ENCODE results near the gene EHMT2. TPM values are rescaled to one million over a fixed set of nuclear protein-coding genes. Genes with fewer than 3 reads are reported as not detected.

Gene EHMT2
- total RNA-seq, 1 donor from 2014 or later, result 39.5 TPM

DNA sequence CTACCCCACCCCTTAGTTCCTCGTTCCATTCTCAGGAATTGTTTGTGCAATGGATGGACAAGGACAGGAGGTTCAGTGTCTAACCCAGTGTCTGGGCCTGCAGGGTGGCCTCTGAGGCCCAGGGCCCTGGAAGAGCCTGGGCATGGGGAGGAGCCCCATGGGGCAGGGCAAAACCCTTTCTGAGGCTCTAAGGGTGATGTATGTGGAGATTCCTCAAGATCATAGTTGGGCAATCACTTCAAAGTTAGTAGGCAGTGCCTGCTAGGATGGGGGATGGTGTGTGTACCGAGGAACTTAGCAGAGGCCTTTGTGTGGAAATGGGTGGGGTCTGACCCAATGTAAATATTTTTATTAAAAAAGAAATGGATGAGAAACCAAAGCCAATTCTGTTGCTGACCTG lies 23.3 kb upstream of the EHMT2 start:
- intact Hi-C loops (cut with DNase I), result no loop called here
- DNase-seq (ENCODE audit: low spot score in 2 of 2), result no peak
- no peaks in the 10 kb centered on the region for H3K27me3 ChIP-seq
- H3K4me1 ChIP-seq, result no peaks in the 10 kb centered on the region
- TF ChIP-seq, protein P1, sequence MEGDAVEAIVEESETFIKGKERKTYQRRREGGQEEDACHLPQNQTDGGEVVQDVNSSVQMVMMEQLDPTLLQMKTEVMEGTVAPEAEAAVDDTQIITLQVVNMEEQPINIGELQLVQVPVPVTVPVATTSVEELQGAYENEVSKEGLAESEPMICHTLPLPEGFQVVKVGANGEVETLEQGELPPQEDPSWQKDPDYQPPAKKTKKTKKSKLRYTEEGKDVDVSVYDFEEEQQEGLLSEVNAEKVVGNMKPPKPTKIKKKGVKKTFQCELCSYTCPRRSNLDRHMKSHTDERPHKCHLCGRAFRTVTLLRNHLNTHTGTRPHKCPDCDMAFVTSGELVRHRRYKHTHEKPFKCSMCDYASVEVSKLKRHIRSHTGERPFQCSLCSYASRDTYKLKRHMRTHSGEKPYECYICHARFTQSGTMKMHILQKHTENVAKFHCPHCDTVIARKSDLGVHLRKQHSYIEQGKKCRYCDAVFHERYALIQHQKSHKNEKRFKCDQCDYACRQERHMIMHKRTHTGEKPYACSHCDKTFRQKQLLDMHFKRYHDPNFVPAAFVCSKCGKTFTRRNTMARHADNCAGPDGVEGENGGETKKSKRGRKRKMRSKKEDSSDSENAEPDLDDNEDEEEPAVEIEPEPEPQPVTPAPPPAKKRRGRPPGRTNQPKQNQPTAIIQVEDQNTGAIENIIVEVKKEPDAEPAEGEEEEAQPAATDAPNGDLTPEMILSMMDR (IDR thresholded peaks at IDR 0.05), result no peak
- no peaks in the 10 kb centered on the region for H3K36me3 ChIP-seq
- H3K9me3 ChIP-seq, result no peaks in the 10 kb centered on the region
- no peak overlapping the region for H3K27ac ChIP-seq
- H3K4me3 ChIP-seq, result no peak overlapping the region

DNA sequence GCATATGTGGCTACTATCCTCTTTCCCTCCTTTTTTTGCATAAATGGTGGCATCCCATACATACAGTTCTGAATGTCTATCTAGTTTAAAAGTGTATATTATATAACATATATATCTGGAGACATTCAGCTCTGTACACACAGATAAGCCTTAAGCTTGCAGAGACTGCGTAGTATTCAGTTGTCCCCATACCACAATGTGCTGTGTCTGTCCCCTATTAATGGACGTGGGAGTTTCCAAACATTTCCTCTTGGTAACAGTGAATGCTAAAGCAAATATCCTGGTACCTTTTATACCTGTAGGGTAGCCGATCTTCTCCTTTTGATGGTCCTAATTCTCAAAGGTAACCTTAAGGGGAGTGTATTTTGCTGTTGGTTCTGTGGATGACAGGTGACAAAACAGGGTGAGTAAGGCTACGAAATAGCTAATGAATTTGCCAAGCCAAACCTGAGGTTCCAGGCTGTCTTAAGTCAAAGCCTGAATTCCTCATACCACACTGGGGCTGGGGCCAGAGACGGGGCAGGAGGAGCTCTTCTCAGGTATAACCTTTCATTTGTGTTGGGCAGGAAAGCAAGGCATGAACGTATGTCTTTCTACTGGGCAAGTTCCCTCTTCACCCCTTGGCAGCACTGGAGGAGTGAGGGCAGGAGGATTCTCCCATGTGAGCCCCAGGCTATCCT lies 22.3 kb upstream of the EHMT2 start:
- H3K9me3 ChIP-seq, result no peaks in the 10 kb centered on the region
- intact Hi-C loops (cut with DNase I), result no loop called here

DNA sequence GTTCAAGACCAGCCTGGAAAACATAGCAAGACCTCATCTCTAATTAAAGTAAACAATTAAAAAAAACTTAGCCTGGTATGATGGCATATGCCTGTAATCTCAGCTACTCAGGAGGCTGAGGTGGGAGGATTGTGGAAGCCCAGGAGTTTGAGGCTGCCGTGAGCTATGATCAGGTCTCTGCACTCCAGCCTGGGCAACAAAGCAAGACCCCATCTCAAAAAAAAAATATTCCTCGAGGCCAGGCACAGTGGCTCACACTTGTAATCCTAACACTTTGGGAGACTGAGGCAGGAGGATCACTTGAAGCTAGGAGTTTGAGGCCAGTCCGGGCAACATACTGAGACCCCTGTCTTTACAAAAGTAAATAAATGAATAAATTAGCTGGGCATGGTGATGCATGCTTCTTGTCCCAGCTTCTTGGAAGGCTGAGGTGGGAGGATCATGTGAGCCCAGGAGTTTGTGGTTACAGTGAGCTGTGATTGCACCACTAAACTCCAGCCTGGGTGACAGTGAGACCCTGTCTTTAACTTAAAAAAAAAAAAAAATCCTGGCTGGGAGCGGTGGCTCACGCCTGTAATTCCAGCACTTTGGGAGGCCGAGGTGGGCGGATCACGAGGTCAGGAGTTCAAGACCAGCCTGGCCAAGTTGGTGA lies 20.7 kb upstream of the EHMT2 start:
- intact Hi-C loops (cut with DNase I), result no loop called here
- no peaks in the 10 kb centered on the region for H3K27me3 ChIP-seq
- H3K4me3 ChIP-seq, result no peak overlapping the region
- no peak for DNase-seq (ENCODE audit: low spot score in 2 of 2)
- TF ChIP-seq, protein P1 (IDR thresholded peaks at IDR 0.05), result no peak
- H3K36me3 ChIP-seq, result no peaks in the 10 kb centered on the region
- H3K27ac ChIP-seq, result no peak overlapping the region
- no peaks in the 10 kb centered on the region for H3K9me3 ChIP-seq
- H3K4me1 ChIP-seq, result no peaks in the 10 kb centered on the region

More for the DNA sequence above, 22.3 kb upstream of the EHMT2 start:
- Histone ChIP-seq H3K4me1 (no peaks in the 10 kb centered on the region), H3K27ac (no peak overlapping the region), H3K27me3 (no peaks in the 10 kb centered on the region), H3K4me3 (no peak overlapping the region), H3K36me3 (no peaks in the 10 kb centered on the region)
- DNase-seq (ENCODE audit: low spot score in 2 of 2), result no peak
- TF ChIP-seq, protein P1 (IDR thresholded peaks at IDR 0.05), result no peak

DNA sequence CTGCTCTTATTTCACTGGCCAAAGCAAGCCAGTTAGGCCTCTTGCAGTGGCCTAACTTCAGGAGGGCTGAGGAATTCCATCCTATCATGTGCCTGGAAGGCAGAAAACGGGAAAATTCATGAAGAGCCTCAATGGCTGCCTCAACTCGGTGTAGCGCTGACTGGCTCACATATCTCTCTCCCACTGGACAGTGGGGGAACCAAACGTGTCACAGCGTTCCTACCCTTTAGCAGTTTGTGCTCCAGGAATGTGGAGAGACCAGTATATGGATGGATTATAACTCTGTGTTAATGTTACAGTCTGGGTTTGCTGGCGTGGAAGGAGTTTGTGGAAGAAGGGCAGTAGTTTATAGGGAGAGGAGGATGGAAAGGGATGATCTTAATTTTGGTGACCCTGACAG lies 18.3 kb upstream of the EHMT2 start:
- H3K9me3 ChIP-seq, result no peaks in the 10 kb centered on the region
- TF ChIP-seq, protein P1 (IDR thresholded peaks at IDR 0.05), result no peak
- H3K27me3 ChIP-seq, result no peaks in the 10 kb centered on the region
- H3K4me1 ChIP-seq, result peaks cover 0 to 6% of the 10 kb centered on the region in 2 donors
- no peaks in the 10 kb centered on the region for H3K36me3 ChIP-seq
- intact Hi-C loops (cut with DNase I), result no loop called here
- no peak for DNase-seq (ENCODE audit: low spot score in 2 of 2)
- no peak overlapping the region for H3K27ac ChIP-seq
- H3K4me3 ChIP-seq, result no peak overlapping the region

DNA sequence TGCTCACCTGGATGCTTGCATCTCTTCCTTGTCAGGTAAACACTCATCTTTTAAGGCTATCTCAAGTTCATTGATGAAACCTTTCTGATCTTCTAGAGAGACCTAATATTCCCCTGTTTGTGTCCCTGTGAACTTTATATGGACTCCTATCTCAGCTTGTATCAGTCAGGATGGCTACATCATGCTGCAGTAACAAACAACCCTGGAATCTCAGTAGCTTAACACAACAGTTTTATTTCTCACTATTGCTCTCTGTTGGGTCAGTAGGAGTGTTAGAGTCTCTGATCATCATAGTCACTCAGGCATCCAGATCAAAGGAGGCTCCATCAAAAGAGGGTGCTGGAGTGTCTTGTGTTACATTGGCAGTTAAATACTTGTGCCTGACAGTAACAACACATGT lies 17.9 kb upstream of the EHMT2 start:
- H3K4me1 ChIP-seq, result peaks cover 0 to 6% of the 10 kb centered on the region in 2 donors
- TF ChIP-seq, protein P1 (IDR thresholded peaks at IDR 0.05), result no peak
- H3K27me3 ChIP-seq, result no peaks in the 10 kb centered on the region
- intact Hi-C loops (cut with DNase I), result no loop called here
- H3K9me3 ChIP-seq, result no peaks in the 10 kb centered on the region
- H3K36me3 ChIP-seq, result no peaks in the 10 kb centered on the region
- no peak overlapping the region for H3K4me3 ChIP-seq
- H3K27ac ChIP-seq, result no peak overlapping the region
- DNase-seq (ENCODE audit: low spot score in 2 of 2), result no peak

Data from ascending aorta (tissue), 2 donors.